GM06990 (cell line): ENCODE data around the gene MAP3K20.

ENCODE experiments used
- DNase-seq: peaks from one replicate; pipeline ENCODE4 v3.0.0-alpha.2; 2011; ENCODE audit not compliant: insufficient read length; ENCODE audit errors: extremely low read depth
- H3K27me3 ChIP-seq: replicated peaks from 2 replicates; pipeline ENCODE4 v1.6.0; 2011; ENCODE audit warnings: low read length; ENCODE audit not compliant: control insufficient read depth, insufficient read depth
- H3K36me3 ChIP-seq: 2 replicates; pipeline ENCODE4 v1.5.1; 2011; ENCODE audit warnings: low read length; ENCODE audit not compliant: control insufficient read depth, insufficient read depth
- H3K4me3 ChIP-seq: replicated peaks from 2 replicates; pipeline ENCODE4 v1.5.1; 2011; ENCODE audit warnings: low read depth, mild to moderate bottlenecking, control low read depth, low read length
- CTCF ChIP-seq: IDR thresholded peaks from 2 replicates; pipeline ENCODE4 v1.5.1; 2011; ENCODE audit warnings: low read length, control low read depth, mild to moderate bottlenecking, inconsistent platforms; ENCODE audit not compliant: insufficient read depth, poor library complexity, severe bottlenecking

Gene MAP3K20

GRCh38 chr2:173087214-173087581, 11.6 kb downstream of the MAP3K20 start:
- Histone ChIP-seq H3K4me3 (no peak overlapping the region), H3K36me3 (no peaks in the 10 kb centered on the region; the same call in 1 of the 2 replicates), H3K27me3 (no peaks in the 10 kb centered on the region)
- no peak for TF ChIP-seq CTCF
- DNase-seq: no peak

- DNase-seq: no peak
- Histone ChIP-seq H3K27me3 (no peaks in the 10 kb centered on the region), H3K4me3 (no peak overlapping the region), H3K36me3 (no peaks in the 10 kb centered on the region; the same call in 1 of the 2 replicates)
- TF ChIP-seq CTCF: no peak
Measured at GRCh38 chr2:173087793-173088496, 12.3 kb downstream of the MAP3K20 start.

GRCh38 chr2:173090276-173090877, 14.7 kb downstream of the MAP3K20 start:
- DNase-seq: no peak
- Histone ChIP-seq H3K4me3 (no peak overlapping the region), H3K27me3 (no peaks in the 10 kb centered on the region), H3K36me3 (no peaks in the 10 kb centered on the region; the same call in 1 of the 2 replicates)
- no peak for TF ChIP-seq CTCF

- peak; percentile 57 for TF ChIP-seq CTCF
- Histone ChIP-seq H3K36me3 (no peaks in the 10 kb centered on the region; the same call in 1 of the 2 replicates), H3K27me3 (no peaks in the 10 kb centered on the region), H3K4me3 (no peak overlapping the region)
- no peak for DNase-seq
Measured at GRCh38 chr2:173090973-173091660, 15.5 kb downstream of the MAP3K20 start.

GRCh38 chr2:173091910-173092309, 16.3 kb downstream of the MAP3K20 start:
- TF ChIP-seq CTCF: no peak
- Histone ChIP-seq H3K27me3 (no peaks in the 10 kb centered on the region), H3K4me3 (no peak overlapping the region), H3K36me3 (no peaks in the 10 kb centered on the region; the same call in 1 of the 2 replicates)
- DNase-seq: no peak
